Left hindlimb (tissue), 1 donor: ENCODE data around the gene RANBP3.
A peak's percentile ranks its signal among the peaks of the same experiment; 100 is the strongest.

Experiments
- DNase-seq: peaks from one replicate; pipeline ENCODE4 v3.0.0-alpha.2; 2018

The RANBP3 gene

DNA sequence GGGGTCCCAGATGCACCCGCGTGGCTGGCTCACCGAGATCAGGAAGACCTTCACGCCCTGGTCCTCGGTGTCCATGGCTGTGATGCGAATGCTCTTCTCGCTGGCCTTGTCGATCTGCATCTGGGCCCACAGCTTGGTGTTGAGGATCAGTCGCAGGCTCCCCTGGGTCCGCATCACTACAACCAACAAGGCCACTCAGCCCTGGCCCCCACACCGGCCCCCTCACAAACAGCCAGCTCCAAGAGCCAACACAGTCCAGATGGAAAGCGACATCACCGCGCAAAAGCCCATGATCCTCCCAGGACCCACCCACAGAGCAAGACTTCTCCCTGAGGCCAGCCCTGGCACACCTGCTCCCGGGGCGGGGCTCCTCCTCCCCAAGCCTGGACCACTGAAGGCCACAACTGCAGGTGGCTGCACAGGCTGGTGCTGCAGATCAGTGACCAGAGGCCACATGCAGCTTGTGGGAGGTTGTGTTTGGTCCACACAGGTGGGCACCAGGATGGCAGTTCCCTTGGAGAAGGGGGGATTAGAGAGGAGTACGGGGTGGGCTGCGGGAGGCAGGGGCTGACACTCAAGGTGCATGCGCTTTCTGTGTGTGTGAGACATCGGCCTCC, 59.4 kb downstream of the RANBP3 start:
- DNase-seq, result no peak

DNA sequence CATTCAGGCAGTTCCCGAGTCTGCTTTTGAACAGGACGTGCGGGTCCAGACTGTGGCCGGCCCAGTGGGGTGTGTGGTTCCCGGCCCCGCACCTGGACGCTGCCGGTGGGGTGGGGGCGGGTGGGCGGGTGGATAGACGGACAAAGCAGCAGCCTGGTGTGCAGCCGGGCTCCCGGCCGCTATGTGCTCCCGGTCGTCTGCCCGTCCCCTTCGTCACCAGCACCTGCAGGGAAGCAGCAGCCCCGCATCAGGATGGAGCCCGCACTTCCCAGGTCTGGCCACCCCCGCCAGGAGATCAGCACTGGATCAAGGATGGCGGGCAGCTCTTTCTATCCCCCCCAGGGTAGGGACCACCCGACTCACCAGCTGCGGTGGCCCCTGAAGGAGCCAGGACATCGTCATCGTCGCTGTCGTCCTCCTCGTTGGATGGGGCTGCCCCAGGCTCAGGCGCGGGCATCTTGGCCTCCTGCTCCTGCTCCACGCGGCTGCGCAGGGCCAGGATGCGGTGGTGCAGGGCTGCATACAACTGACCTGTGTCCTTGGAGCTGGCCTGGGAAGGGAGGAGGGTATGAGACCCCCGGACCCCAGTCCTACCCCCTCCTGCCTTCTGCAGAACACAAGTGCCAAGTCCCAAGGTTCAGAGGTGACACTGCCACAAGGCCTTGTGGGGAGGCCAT, 60.4 kb downstream of the RANBP3 start:
- no peak for DNase-seq

DNA sequence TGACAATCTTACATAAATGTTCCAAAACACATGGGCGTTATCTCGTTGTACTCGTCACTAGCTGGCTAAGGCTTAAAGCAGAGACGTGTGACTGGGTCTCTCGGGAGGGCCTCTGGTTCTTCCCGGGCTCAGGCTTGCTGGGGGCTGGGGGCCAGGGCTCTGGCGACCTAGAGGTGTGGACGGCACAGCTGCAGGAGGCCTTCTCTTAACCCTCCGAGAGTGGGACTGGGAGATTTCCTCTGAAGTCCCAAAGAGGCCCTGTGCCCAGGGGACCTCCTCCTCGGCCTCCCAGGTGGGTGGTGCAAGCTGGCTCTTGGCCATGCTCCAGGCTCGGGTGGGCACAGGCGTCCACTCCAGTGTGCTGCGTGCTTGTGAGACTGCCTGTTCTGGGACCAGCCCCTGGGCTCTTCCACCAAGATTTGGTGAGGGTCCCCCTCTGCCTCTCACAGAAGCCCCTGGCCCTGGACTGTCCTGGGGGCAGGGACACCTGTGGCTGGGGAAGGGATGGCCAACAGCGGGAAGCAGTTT, 61.7 kb downstream of the RANBP3 start:
- DNase-seq, result no peak

DNA sequence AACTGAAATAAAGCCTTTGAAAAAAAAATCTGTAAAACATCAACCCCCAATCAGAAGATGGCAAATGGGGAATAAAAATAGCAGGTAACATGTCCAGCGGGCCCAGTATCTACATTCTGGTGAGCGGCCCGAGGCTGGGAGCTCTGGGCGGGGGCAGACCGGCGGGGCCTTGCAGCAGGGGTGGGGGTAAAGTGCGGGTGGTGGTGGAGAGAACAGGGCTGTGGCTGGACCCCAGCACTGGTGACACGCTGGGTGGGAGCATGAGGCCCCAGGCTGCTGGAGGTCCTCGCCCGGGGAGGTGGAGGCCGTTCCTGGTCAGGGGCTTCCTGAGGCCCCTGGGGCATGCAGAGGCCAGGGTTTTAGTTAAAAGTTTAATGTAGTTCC, 62.2 kb downstream of the RANBP3 start:
- no peak for DNase-seq

DNA sequence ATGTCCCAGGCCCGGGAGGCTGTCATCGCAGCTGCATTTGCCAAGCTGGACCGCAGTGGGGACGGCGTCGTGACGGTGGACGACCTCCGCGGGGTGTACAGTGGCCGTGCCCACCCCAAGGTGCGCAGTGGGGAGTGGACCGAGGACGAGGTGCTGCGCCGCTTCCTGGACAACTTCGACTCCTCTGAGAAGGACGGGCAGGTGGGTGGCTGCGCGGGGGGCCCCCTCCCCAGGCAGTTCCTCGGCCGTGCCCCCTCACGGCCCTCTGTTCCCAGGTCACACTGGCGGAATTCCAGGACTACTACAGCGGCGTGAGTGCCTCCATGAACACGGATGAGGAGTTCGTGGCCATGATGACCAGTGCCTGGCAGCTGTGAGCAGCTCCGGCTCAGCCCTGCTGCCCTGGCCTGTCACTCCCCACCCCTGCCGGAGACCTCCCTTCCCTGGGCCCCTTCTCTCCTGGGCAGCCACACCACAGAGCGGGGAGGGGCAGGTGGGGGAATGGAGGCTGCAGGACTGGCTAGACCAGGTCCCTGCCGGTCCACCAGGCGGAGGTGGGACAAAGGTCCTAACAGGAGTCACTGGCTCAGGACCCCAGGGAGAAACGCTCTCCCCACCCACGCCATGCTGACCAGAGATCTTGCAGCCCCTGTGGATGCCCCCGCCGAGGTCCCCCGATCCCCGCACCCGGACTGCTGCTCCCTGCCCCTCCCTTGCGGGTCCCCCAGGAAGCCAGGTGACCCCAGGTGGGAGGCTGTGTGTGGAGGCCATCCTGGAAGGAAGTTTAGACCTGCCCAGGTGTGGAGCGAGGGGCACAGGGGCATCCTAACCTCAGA, 62.8 kb downstream of the RANBP3 start:
- no peak for DNase-seq

DNA sequence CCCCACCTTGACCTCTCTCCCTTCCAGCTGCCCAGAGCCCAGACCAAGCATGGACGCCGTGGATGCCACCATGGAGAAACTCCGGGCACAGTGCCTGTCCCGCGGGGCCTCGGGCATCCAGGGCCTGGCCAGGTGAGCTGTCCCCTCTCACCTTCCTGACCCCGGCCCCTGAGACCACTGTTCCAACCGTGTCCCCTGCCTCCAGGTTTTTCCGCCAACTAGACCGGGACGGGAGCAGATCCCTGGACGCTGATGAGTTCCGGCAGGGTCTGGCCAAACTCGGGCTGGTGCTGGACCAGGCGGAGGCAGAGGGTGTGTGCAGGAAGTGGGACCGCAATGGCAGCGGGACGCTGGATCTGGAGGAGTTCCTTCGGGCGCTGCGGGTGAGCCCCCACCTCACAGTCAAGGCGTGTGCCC, 63.6 kb downstream of the RANBP3 start:
- DNase-seq, result no peak

DNA sequence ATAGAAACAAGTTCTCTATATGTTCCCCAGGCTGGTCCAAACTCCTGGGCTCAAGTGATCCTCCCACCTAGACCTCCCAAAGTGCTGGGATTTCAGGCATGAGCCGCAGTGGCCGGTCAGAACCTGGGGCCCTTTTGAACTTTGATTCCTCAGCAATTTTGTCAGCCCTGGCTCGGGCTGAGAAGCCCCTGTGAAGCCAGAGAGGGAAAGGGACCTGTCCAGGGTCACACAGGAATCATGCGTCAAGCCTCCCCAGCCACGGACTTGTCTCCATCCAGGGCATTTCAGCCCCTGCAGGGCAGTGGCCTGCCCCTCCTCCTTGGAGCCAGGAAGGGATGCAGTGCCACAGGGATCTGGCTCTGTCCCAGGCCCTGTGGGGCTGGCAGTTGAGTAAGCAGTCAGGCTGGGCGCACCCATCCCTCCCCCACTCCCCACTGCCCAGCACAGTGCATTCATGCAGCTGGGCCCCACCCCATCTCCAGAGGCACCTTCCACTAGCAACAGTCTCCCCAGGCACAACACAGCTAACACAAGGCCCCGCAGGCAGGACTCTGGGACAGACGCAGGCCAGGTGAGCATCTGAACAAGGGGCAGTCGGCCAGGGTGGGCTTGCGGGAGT, 64.1 kb downstream of the RANBP3 start, which contains the start of gene CAPS:
Gene CAPS (plus strand): TSS at position 516 of the 619 bp plus-strand sequence. CDS start 153 bp downstream, outside the sequence.
- no peak for DNase-seq

DNA sequence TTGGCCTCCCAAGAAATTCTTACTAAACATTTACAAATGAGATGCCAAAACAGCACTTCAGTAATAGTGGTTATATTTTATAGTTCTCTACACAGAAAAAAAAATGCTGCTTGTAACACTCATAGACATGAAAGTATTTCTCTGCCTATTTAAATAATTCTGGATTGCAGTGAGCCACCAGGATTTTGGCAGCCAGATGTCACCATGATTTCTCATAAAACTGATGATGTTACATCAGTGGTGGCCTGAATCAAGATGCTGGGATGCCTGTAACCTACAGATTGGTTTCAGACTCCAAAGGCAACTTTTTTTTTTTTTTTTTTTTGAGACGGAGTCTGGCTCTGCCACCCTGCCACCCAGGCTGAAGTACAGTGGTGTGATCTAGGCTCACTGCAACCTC, 66.6 kb downstream of the RANBP3 start:
- no peak for DNase-seq

DNA sequence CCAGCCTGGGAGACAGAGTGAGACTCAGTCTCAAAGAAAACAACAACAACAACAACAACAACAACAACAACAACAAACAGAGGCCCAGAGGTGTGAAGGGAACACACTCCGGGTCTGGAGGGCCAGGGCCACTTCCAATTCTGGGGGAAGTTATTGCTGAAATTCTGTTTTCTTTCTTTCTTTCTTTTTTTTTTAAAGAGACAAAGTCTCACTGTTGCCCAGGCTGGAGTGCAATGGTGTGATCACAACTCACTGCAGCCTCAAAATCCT, 67.4 kb downstream of the RANBP3 start:
- DNase-seq, result no peak

DNA sequence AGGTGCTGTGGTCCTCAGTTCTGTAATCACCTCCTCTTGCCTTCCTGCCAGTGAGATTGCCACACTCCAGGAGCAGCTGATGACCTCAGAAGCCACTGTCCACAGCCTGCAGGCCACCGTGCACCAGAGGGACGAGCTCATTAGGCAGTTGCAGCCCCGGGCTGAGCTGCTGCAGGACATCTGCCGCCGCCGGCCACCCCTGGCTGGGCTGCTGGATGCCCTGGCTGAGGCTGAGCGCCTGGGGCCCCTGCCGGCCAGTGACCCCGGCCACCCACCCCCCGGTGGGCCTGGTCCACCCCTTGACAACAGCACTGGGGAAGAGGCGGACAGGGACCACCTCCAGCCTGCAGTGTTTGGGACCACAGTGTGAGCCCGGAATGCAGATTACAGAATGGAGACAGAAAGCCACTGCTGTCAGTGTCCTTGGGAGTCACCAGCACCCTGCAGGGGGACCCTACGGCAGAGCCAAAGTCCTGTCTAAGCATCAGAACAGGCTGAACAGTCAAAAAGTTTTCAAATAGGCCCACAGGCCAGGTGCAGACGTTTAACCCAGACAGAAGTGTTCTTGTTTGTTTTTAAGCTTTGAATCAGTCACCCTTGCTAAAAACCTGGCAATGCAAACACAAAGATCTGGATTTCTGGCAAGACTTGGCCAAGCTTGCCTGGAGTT, 69.0 kb downstream of the RANBP3 start:
- DNase-seq, result no peak

DNA sequence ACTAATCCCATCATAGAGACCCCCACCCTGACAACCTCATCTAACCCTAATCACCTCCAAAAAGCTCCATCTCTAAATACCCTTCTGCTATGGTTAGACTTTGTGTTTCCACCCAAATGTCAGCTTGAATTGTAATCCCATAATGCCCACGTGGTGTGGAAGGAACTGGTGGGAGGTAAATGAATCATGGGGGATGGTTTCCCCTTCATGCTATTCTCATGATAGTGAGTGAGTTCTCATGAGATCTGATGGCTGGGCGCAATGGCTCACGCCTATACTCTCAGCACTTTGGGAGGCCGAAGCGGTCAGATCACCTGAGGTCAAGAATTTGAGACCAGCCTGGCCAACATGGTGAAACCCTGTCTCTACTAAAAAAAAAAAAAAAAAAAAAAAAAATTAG, 70.7 kb downstream of the RANBP3 start:
- no peak for DNase-seq

DNA sequence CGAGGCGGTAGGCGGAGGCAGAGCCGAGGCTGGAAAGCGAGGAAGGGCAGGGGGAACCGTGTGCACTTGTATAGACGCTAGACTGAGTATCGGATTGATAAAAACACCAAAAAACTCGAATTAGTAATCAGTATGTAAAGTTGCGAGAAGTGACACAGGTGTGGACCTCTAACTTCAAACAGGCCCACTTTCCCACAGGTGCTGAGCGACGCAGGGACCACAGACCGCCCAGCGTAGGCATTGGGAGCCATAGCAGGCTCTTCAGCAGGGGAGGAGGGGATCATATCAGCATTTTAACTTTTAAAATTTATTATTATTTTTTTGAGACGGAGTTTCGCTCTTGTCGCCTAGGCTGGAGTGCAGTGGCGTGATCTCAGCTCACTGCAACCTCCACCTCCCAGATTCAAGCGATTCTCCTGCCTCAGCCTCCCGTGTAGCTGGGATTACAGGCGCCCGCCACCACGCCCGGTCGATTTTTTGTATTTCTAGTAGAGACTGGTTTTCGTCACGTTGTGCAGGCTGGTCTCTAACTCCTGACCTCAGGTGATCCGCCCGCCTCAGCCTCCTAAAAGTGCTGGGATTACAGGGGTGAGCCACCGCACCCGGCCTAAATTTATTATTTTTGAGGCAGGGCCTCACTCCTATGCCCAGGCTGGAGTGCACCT, 72.7 kb downstream of the RANBP3 start:
- no peak for DNase-seq

DNA sequence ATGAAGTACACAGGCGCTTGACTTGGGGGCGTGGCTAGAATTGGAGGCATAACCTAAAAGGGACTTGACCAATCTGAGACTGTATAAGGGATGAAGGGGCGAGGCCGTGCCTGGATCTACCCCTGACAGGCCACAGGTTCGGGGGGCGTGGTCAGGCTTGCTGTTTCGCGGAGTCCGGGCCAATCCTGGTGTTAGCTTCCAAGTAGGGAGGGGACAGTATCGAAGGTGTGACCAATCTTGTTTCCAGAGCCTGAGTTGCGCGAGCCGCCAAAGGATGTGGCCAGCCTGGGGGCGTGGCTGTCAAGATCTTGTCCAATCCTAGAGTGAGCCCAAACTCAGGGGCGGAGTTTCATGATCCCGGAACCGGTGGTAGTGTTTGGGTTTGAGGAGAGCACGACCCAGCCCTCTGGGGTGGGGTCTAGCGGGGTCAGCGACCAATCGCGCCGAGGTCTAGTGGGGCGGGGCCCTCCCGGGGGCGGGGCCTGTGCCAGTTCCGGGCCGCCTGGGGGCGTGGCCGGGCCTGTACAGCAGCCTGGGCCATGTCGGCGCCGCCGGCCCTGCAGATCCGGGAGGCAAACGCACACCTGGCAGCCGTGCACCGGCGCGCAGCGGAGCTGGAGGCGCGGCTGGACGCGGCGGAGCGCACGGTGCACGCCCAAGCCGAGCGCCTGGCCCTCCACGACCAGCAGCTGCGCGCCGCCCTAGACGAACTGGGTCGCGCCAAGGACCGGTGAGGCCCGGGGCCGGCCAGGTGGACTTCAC, 73.4 kb downstream of the RANBP3 start, which contains the start of gene VMAC:
Gene VMAC (plus strand): TSS at position 521 of the 762 bp plus-strand sequence. CDS start 19 bp downstream, at position 540.
- peak; percentile 100 for DNase-seq

DNA sequence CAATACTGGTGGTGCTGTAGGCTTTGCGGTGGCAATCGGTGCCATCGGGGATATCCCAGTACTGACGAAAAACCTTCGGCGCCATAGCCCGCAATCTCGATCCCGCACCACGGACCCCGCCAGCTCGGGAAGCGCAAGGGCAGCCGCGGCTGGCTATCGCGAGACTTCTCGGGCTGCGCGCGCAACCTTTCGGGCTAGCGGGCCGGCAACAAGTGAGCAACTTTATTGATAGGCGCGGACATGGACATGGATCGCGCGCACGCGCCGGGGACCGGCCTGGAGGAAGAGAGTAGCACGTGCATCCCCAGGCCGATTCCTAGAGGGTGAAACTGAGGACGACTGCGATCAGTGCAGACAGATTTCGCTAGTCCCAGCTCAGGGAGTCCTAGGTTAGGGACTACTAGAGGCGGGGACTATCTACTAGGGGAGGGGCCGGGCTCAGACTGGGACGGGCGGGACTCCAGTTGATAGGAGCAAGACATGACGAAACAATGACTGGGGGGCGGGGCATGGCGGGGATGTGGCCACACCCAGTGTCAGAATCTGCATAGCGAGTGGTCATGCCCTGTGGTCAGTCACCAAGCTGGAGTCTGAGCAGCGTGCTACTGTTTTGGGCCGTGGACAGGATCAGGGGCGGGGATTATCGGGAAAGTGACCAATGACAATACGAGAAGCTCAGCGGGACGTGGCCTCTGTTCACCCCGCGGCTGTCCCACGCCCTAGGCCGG, 74.2 kb downstream of the RANBP3 start, which contains the start of gene NDUFA11:
Gene NDUFA11 (minus strand): TSS at position 167 of the 728 bp plus-strand sequence. CDS start 82 bp downstream, at position 85.
- DNase-seq, result peak; percentile 98

DNA sequence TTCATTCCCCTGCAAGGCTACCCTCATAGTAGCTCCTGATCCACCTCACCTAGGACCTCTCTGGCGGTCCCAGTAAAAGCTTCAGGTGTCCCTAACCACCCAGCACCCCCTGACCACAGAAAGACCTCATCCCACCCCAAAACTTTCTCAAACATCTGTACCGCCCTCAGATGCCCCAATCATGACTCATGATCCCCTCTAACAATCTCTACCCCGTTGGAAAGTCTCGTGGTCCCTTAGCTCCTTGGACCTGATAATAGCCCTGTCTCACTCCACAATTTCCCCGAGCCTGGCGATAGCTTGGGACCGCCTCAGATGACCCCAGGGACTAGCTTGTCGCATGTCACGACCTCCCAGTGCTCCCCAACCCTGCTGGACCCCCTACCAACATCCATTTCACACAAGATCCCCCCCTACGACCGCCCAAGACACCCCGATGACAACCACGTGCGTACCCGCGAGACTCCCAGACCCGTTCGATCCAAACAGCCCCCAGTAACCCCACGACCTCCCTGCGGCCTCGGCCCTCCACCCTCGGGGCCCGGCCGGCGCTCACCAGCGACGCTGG, 74.8 kb downstream of the RANBP3 start:
- DNase-seq, result no peak

DNA sequence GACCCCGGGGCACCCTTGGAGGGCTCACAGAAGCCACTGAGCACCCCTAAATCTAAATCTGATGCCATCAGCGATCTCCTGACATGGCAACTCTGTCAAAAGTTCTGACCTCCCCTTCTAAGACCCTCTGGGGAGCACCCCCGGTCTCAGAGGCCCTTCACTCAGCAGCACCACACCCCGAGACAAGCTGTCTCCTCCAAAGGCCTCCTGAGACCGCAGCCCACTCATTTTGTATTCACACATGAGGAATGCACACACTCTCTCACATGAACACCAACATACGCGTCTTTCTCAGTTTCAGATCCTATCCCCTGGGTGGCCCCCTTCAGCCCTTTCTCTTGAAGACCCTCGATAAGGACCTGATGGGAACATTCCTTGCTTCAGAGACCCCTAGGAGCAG, 77.0 kb downstream of the RANBP3 start:
- DNase-seq, result no peak

DNA sequence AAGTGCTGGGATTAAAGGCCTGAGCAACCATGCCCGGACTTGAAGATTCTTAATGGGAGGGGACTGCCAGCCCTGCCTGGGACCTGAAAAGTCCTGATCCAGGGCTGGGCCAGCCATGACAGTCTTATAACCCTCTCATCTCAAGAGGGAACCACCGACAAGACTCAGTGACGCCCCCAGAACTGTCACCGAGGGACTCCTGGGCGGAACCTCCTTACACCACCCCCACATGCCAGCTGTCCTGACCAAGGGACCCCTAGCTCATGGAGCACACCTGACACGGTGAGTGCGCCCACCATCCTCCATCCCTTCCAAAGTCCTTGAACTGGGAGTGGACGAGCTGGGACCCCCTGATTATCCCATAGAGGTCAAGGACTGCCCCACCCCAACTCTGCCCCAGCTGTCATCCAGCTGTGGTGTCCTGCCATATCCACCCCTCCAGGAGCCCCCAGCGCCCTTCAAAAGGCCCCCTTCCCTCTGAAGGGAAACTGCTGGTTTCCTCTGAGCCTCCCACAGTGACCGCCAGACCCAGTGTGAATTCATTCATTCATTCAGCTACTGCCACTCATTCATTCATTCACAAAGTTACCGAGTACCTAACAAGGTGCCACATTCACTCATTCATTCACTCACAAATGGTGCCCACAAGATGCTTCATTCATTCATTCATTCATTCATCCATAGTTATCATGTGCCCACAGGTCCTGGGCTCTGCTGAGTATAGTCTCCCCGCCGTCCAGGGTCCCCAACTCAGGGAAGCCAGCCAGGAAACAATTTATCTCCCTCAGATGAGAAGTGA, 78.0 kb downstream of the RANBP3 start:
- DNase-seq, result peak; percentile 19

DNA sequence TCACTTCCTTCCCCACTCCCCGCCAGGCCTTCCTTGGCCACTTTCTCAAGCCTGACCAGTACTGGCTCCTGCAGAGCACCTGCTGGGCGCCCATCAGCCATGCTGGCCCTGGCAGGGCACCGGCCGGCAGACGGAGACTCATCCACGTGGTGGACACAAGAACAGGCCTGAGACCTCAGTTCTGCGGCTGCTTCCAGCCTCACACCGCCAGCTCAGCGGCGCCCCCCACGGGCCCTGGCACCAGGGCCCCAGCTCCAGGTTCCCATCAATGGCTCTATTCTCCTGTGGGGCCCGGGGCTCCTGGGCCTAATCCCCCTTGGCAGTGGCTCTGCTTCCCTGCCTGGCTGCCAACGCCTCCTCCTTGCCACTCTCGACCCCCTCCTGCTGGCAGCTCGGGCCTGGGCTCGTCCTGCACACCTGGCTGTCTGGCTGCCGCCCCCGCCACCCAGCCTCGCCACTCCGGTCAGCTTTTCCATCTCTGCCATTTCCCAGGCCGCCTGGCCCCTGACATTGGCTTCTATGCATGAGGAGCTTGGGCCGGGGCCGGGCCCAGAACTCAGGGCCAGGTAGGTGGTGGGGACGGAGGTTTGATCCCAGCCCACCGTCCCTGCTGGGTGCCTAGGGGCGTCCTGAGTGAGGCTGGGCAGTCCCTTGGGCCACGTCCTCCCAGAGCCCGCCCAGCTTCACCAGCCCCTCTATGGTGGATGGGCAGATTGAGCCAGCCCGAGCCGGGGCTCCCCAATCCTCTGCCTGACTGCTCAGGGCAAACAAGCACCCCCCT, 80.6 kb downstream of the RANBP3 start:
- peak; percentile 42 for DNase-seq
